ENCODE measurements around the gene PAK1. TPM values are rescaled to one million over a fixed set of nuclear protein-coding genes. Genes with fewer than 3 reads are reported as not detected.

Gene PAK1
- total and polyA plus RNA-seq, 2 donors (not counting 3 experiments of a cell fraction or from before 2014, with no cell fraction given) = 5.6 to 12.9 TPM

- DNase-seq (ENCODE audit: low read depth, low spot score) (no peak), FAIRE-seq (no peak)
- dilution Hi-C loops (cut with MboI; ENCODE audit: extremely low pct_ligation_motif_present, low sequenced_read_pairs) (no loop called here), intact Hi-C loops (cut with micrococcal nuclease) (no loop called here)
- no peaks in the 10 kb centered on the region for H3K9me3 ChIP-seq (replicated peaks; ENCODE audit: control insufficient read depth, insufficient read depth, low read length)
- no peak overlapping the region for H3K4me3 ChIP-seq (replicated peaks in 1 of 3; ENCODE audit: insufficient read depth in 1 of 3, low read depth in 1 of 3, low read length in 3 of 3)
- H4K20me1 ChIP-seq (replicated peaks; ENCODE audit: control insufficient read depth, extremely low read depth, insufficient read depth, low read length) = no peaks in the 10 kb centered on the region
- no peak overlapping the region for H3K9ac ChIP-seq (replicated peaks; ENCODE audit: extremely low read depth, insufficient read depth, low read length)
- no peak overlapping the region for H3K27ac ChIP-seq (ENCODE audit: insufficient read depth, low read depth, low read length)
- CTCF ChIA-PET = interaction anchor here (1.2 to 1.4 kb wide), 2 partner anchors 98 to 99 kb away, joined by 3 to 4 read pairs; no protein-coding TSS in a partner anchor
- H3K4me1 ChIP-seq (ENCODE audit: control insufficient read depth, extremely low read depth, insufficient read depth, low read length) = no peaks in the 10 kb centered on the region
- no peak for TF ChIP-seq POLR2A (IDR thresholded peaks at IDR 0.05; ENCODE audit: low read depth, low read length)
- no peak for TF ChIP-seq MYC (IDR thresholded peaks at IDR 0.05; ENCODE audit: low read depth, low read length)
- TF ChIP-seq GATA2 (IDR thresholded peaks at IDR 0.05; ENCODE audit: insufficient read depth, insufficient read length, low read depth, low read length) = no peak
- TF ChIP-seq CTCF (IDR thresholded peaks at IDR 0.05; ENCODE audit: extremely low read depth in 1 of 2, insufficient read depth in 1 of 2, low read depth in 1 of 2, low read length in 2 of 2) = no peak
- TF ChIP-seq POLR2AphosphoS5 (IDR thresholded peaks at IDR 0.05; ENCODE audit: insufficient read depth, low read depth, low read length) = no peak
- no peak for TF ChIP-seq EZH2 (IDR thresholded peaks at IDR 0.05; ENCODE audit: borderline replicate concordance, low read depth, low read length, severe bottlenecking)
- TF ChIP-seq MAX (IDR thresholded peaks at IDR 0.05; ENCODE audit: insufficient read depth, insufficient read length) = no peak
- TF ChIP-seq JUN (IDR thresholded peaks at IDR 0.05; ENCODE audit: borderline replicate concordance, insufficient read depth, insufficient read length, low read depth) = no peak
- no peak for TF ChIP-seq FOS (IDR thresholded peaks at IDR 0.05; ENCODE audit: borderline replicate concordance, insufficient read depth, low read length)
- no peak overlapping the region for H2AFZ ChIP-seq (ENCODE audit: low read depth, low read length)
- POLR2A ChIA-PET = no interaction called here
- H3K36me3 ChIP-seq (ENCODE audit: control insufficient read depth in 2 of 2, extremely low read depth in 1 of 2, insufficient read depth in 2 of 2, low read length in 2 of 2) = no peaks in the 10 kb centered on the region
- H3K79me2 ChIP-seq (ENCODE audit: control insufficient read depth, insufficient read depth, low read length) = no peaks in the 10 kb centered on the region
- no peak overlapping the region for H3K4me2 ChIP-seq (ENCODE audit: insufficient read depth, low read length)
- no peaks in the 10 kb centered on the region for H3K9me1 ChIP-seq (replicated peaks; ENCODE audit: control insufficient read depth, extremely low read depth, insufficient read depth, low read length)
- no TSS peak for BruUV-seq (replicated peaks)
- H3K27me3 ChIP-seq (ENCODE audit: control insufficient read depth in 2 of 2, insufficient read depth in 2 of 2, low read length in 2 of 2) = peaks cover 6 to 16% of the 10 kb centered on the region in 2 experiments
These were observed 24.1 kb downstream of the PAK1 start for GRCh38 chr11:77449784-77450183.

Measured in endothelial cell of umbilical vein (primary cell).